T-helper 1 cell (primary cell): ENCODE results near the gene CRYBB2.
"Not testable (repeated sequence)": the region's sequence is repeated elsewhere in the genome, so short reads cannot be mapped to it uniquely, and the experiment has no call there.

Experiments
- DNase-seq, 5 donors: peaks; one replicate each; pipeline ENCODE4 v3.0.0-alpha.2; 2012 to 2020

CRYBB2 gene

GRCh38 chr22:25200967-25201366 is 18.5 kb upstream of the CRYBB2 start:
- DNase-seq, result no peak

- DNase-seq, result no peak
These were observed 17.7 kb upstream of the CRYBB2 start for GRCh38 chr22:25201557-25202273.

GRCh38 chr22:25202290-25202921 is 17.0 kb upstream of the CRYBB2 start:
- DNase-seq, result peak in 3 of 5 donors; percentile 15 to 40 (median 33)

GRCh38 chr22:25203082-25203481 is 16.4 kb upstream of the CRYBB2 start:
- no peak for DNase-seq

GRCh38 chr22:25204547-25204946 is 14.9 kb upstream of the CRYBB2 start:
- not testable (repeated sequence) for DNase-seq

GRCh38 chr22:25205847-25206246 is 13.6 kb upstream of the CRYBB2 start:
- DNase-seq, result no peak

GRCh38 chr22:25206998-25207397 is 12.4 kb upstream of the CRYBB2 start:
- no peak for DNase-seq

- no peak for DNase-seq
These were observed 11.8 kb upstream of the CRYBB2 start for GRCh38 chr22:25207553-25208157.

- no peak for DNase-seq
These were observed 11.1 kb upstream of the CRYBB2 start for GRCh38 chr22:25208328-25208727.

GRCh38 chr22:25208743-25209505 is 10.5 kb upstream of the CRYBB2 start:
- DNase-seq, result no peak

- no peak for DNase-seq
These were observed 8.6 kb upstream of the CRYBB2 start for GRCh38 chr22:25210793-25211192.

GRCh38 chr22:25212337-25212736 is 7.1 kb upstream of the CRYBB2 start:
- no peak for DNase-seq

- no peak for DNase-seq
These were observed 6.2 kb upstream of the CRYBB2 start for GRCh38 chr22:25213221-25213620.

GRCh38 chr22:25216230-25216629 is 3.2 kb upstream of the CRYBB2 start:
- no peak for DNase-seq

- DNase-seq, result no peak
These were observed 556 bp downstream of the CRYBB2 start for GRCh38 chr22:25219948-25220442.

- DNase-seq, result no peak
These were observed 2.4 kb downstream of the CRYBB2 start for GRCh38 chr22:25221790-25222189.

GRCh38 chr22:25223269-25223850 is 3.9 kb downstream of the CRYBB2 start:
- no peak for DNase-seq

- no peak for DNase-seq
These were observed 9.4 kb downstream of the CRYBB2 start for GRCh38 chr22:25228822-25229221.

GRCh38 chr22:25230760-25231159 is 11.3 kb downstream of the CRYBB2 start:
- DNase-seq, result not testable (repeated sequence)

- DNase-seq, result no peak
These were observed 12.9 kb downstream of the CRYBB2 start for GRCh38 chr22:25232301-25232700.

GRCh38 chr22:25233706-25234105 is 14.3 kb downstream of the CRYBB2 start:
- not testable (repeated sequence) for DNase-seq

GRCh38 chr22:25235547-25236290 is 16.3 kb downstream of the CRYBB2 start:
- DNase-seq, result peak in 3 of 5 donors; percentile 25 to 65 (median 26)
